GOT3 (cell line): Measurements from ENCODE around the gene CD209.

Source experiments
- DNase-seq: peaks from one replicate; lab custom pipeline; 2025; ENCODE audit warnings: mixed read lengths; lab: John Stamatoyannopoulos, UW

Gene CD209

DNA sequence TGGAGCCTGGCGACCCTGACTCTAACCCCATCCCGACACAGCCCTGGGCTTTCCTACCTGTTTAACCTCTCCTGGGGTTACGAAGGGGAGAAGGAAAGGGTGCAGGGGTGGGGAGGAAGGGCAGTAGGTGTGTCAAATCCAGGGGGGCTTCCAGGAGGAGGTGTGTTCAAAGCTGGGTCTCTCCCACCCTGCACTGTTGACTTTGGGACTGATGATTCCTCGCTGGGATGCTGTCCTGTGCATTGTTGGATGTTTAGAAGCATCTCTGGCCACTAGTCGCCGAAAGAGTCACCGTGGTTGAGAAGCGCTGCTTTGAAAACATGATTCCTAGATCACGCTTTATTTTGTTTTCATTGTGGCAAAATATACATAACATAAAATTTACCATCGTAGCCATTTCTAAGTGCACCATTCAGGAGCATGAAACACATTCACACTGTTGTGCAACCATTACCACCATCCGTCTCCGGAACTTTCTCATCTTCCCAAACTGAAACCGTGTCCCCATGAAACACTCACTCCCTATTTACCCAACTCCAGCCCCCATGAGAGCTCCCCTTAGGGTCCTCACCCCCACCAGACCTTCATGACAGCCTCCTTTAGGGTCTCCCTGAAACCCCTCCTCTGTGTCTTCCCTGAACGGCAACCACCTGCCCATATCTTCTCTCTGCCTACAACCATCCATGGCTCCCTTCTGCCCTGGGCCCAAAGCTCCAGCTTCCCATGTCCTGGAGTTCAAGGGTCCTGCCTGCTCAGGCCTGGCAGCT is 41.0 kb downstream of the CD209 start:
- no peak for DNase-seq

- DNase-seq: no peak
Observed at GRCh38 chr19:7705387-7706187, 41.7 kb downstream of the CD209 start.

DNA sequence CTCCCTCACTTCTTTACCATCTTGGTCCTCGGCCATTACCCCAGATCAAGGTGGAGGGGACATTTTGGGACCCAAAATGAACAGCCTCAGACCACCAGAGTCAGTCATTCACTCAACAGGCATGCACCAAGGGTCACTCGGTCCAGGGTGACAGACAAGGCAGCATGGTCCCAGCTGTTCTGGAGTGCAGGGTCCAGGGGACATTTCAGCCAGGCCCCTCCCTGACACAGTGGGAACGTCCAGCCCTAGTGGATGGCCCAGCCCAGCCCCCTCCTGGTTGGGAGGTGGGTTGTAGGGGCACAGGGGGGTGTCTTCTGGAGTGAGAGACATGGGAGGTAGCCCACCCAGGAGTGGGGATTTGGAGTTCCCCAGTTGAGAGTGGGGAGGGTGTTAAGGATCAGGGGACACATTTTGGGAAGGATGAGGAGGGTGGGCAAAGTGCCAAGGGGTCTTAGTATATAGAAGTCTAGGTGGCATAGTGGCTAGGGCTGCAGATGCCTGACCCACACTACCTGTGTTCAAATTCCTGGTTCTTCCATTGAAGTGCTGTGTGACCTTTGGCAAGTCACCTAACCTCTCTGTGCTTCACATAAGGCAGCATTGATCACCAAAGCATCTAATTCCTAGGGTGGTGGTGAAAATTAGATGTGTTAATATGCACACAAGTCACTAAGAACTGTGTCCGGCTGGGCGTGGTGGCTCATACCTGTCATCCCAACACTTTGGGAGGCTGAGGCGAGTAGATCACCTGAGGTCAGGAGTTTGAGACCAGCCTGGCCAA is 42.9 kb downstream of the CD209 start:
- no peak for DNase-seq

DNA sequence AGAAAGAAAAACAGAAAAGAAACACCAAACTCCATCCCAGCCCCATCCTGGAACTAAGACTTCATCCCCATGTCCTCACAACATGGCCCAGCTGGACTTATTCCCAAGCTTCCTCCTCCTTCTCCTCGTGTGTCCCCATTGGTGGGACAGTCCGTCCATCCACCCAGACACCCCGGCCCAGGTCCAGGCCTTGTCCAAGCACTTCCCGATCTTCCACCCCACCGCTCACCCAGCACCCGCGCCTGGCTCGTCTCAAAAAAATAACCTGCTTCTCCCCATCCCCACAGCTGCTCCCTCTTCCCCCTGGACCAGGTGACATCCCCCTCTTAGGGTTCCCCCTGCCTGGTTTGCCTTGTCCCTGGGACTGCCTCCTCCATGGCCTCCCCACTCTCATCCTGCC is 44.0 kb downstream of the CD209 start:
- DNase-seq: no peak

DNA sequence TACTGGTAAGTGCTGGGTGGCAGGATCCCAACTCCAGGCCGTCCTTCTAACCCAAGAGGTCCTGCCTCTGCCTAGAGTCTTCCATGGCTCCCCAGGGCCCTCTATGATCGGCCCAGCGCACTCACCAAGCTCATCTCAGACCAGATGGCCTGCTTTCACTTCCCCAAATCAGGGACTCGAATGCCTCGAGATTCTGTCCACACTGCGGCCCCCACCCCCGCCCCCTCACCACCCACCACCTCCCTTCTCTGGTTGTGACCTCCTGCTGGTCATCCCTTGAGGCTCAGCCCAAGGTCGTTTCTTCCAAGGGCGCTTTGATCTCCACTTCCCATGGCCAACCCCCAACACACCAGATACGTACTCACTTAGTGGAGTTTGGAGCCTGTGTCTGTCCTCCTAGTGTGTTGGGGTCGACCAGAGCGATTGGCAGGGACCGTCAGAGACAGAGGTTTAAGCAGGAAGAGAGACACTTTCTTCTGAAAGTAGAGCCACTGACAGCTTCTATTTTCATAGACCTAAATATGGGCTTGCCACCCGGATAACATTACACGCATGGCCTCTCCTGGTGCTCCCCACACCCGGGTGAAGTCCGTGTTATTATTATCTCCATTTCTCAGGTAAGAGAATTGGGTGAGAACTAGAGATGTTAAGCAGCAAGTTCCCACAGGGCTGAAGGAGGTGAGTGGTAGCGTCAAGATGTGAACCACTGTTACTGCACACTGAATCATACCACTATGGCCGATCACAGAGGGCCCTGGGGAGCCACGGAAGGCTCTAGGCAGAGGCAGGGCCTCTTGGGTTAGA is 45.5 kb downstream of the CD209 start, which contains the start of gene FCER2:
Gene FCER2, minus strand, starts transcription at position 478 of the 804 bp plus-strand sequence. CDS start 2,371 bp downstream, outside the sequence.
- no peak for DNase-seq

DNA sequence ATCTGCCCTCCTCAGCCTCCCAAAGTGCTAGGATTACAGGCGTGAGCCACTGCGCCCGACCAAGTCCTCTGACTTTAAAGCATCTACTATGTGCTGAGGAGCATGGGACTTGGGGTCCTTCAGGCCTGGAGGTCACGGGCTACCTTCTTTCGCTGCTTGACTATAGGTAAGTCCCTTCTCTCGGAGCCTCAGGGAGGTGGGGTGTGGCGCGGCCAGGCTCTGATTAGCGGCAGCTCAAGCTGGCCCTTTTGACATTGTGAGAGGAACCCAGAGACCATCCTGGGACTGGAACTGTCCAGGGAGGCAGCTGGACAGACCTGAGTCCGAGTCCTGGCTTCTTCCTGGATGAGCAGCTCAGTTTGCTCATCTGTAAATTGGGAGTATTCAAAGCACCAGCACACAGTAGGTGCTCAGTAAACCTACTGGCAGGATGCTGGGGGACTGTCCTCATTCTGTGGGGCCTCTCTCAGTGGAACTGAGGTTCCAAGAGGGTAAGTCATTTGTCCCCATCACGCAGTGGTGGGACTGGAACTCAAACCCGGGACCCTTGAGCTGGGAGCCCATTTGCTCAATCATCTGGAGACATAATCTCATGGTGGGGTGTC is 46.2 kb downstream of the CD209 start:
- DNase-seq: no peak

DNA sequence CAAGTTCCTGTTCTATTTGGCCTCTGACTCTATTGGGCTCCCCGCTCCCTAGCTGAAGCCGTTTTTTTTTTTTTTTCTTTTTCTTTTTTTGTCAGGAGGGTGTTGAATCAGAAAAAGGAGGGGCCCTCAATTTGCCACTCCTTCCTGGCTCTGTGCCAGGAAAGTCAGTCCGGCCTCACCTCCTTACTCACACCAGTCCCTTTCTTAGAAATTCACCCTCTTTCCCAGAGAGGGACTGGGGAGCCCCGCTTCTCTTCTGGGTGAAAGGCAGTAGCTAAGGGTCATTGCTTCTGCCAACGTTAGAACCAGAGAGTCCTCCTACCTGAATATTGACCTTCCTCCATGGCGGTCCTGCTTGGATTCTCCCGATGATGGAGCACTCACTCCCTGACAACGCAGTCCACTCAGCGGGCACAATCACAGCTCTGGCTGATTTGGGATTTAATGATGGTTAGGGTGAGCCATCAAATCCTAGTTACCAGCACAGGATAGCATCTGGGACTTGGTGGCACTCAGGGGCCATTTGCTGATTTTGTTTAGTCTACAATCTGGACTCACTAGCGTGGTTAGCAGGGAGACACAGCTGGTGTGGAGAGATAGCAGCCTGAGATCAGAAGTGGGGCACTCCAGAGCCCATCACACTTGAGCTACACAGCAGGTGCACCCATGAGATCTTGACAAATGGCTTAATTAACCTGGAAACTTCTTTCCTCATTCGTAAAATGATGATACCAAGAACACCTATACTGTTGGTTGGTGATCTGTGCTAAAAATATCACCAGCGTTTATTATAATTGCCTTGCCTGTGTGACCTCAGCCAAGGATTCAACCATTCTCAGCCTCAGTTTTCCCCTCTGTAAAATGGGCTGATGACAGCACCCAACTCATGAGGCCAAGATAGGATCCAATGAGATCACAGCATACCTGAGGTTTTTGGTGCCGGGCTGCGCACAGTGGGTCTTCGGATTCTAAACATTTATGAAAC is 47.6 kb downstream of the CD209 start:
- no peak for DNase-seq

GRCh38 chr19:7699003-7699402 is 48.3 kb downstream of the CD209 start:
- DNase-seq: no peak

GRCh38 chr19:7698583-7698982 is 48.8 kb downstream of the CD209 start:
- DNase-seq: no peak

GRCh38 chr19:7697721-7698287 is 49.5 kb downstream of the CD209 start:
- DNase-seq: no peak

DNA sequence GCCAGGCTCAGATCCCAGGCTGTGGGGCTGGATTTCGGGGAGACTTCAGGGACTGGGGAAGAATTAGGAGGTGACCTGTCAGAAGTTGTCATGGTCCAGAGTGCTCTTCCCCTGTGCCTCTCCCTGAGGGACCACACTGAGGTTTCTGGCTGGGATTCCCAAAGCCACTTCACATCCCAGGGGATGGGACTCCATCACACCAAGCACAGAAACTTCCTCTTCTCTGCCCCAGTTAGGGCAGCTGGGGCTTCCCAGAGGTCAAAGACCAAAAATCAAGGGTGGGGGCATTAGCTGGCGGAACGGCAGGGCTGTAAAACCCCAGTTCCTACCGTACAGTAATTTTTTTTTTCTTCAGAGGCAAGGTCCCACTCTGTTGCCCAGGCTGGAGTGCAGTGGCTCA is 52.8 kb downstream of the CD209 start:
- no peak for DNase-seq

DNA sequence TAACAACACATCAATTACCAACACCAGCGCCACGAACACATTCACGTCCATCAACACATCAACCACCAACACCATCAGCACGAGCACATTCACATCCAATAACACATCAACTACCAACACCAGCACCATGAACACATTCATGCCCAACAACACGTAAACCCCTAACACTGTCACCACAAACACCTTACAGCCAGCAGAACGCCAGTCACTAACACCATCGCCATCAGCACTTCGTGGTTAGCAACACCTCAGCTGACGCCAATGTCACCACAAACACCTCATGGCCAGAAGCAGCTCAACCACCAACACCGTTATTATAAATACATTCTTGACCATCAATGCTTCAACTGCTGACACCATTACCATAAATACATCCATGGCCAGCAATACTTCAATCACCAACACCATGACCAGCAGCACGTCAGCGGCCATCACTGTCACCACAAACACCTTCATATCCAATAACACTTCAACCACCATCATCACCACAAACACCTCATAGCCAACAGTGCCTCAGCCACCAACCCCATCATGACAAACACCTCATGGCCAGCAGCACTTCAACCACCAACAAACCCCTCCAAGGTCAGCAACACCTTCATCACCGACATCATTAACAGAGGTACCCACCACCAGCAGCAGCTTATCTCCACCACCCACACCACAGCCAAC is 54.8 kb downstream of the CD209 start:
- no peak for DNase-seq

DNA sequence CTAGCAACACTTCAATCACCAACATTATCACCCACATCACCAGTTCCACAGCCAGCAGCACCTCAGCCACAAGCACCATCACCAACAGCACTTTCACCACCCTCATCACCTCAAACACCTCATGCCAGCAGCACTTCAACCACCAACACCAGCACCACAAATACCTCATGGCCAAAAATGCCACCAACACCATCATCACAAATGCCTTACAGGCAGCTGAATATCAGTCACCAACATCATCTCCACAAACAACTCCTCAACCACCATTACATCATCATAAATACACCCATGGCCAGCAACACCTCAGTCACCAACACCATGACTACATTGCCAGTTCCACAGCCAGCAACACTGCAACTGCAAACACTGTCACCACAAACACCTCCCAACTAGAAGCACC is 55.8 kb downstream of the CD209 start:
- no peak for DNase-seq

- DNase-seq: no peak
Observed at GRCh38 chr19:7690779-7691258, 56.5 kb downstream of the CD209 start.
